ENCODE data around the gene TSC1.

DNA sequence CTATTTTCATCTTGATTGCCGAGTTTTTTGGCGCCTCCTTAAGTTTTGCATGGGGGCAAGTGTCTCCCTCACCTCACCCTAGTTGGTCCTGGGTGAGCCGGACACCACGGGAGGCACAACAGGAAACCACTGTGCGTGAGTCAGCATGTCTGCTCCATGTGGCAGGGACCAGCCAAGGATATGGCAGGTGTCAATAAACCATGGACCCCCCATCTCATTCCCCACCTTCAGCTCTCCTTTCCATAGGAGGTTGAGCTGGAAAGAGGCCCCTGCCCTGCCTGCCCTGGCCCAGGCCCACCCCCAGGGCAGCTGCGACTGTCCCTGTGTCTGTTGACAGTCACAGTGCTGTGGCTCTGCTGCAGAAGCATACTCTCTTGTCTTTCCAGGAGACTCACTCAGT lies 62.6 kb downstream of the TSC1 start:
- TF ChIP-seq, protein P1, sequence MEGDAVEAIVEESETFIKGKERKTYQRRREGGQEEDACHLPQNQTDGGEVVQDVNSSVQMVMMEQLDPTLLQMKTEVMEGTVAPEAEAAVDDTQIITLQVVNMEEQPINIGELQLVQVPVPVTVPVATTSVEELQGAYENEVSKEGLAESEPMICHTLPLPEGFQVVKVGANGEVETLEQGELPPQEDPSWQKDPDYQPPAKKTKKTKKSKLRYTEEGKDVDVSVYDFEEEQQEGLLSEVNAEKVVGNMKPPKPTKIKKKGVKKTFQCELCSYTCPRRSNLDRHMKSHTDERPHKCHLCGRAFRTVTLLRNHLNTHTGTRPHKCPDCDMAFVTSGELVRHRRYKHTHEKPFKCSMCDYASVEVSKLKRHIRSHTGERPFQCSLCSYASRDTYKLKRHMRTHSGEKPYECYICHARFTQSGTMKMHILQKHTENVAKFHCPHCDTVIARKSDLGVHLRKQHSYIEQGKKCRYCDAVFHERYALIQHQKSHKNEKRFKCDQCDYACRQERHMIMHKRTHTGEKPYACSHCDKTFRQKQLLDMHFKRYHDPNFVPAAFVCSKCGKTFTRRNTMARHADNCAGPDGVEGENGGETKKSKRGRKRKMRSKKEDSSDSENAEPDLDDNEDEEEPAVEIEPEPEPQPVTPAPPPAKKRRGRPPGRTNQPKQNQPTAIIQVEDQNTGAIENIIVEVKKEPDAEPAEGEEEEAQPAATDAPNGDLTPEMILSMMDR (conservative IDR thresholded peaks at IDR 0.05; ENCODE audit: low read depth in 2 of 2): no peak
- no peak for TF ChIP-seq EZH2phosphoT487 (IDR thresholded peaks at IDR 0.05; ENCODE audit: unreplicated experiment)
- TF ChIP-seq NANOG (IDR thresholded peaks at IDR 0.05; ENCODE audit: borderline replicate concordance): no peak
- TF ChIP-seq POLR2AphosphoS5 (IDR thresholded peaks at IDR 0.05; ENCODE audit: low read depth): no peak
- TF ChIP-seq EZH2 (IDR thresholded peaks at IDR 0.05; ENCODE audit: low read depth, unreplicated experiment): no peak
- TF ChIP-seq CREB1 (CRISPR knock-in tag; IDR thresholded peaks at IDR 0.05; ENCODE audit: low read depth): no peak
- TF ChIP-seq JUNB (IDR thresholded peaks at IDR 0.05; ENCODE audit: unreplicated experiment): no peak
- TF ChIP-seq, protein P2, sequence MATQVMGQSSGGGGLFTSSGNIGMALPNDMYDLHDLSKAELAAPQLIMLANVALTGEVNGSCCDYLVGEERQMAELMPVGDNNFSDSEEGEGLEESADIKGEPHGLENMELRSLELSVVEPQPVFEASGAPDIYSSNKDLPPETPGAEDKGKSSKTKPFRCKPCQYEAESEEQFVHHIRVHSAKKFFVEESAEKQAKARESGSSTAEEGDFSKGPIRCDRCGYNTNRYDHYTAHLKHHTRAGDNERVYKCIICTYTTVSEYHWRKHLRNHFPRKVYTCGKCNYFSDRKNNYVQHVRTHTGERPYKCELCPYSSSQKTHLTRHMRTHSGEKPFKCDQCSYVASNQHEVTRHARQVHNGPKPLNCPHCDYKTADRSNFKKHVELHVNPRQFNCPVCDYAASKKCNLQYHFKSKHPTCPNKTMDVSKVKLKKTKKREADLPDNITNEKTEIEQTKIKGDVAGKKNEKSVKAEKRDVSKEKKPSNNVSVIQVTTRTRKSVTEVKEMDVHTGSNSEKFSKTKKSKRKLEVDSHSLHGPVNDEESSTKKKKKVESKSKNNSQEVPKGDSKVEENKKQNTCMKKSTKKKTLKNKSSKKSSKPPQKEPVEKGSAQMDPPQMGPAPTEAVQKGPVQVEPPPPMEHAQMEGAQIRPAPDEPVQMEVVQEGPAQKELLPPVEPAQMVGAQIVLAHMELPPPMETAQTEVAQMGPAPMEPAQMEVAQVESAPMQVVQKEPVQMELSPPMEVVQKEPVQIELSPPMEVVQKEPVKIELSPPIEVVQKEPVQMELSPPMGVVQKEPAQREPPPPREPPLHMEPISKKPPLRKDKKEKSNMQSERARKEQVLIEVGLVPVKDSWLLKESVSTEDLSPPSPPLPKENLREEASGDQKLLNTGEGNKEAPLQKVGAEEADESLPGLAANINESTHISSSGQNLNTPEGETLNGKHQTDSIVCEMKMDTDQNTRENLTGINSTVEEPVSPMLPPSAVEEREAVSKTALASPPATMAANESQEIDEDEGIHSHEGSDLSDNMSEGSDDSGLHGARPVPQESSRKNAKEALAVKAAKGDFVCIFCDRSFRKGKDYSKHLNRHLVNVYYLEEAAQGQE (IDR thresholded peaks at IDR 0.05; ENCODE audit: unreplicated experiment): no peak
- TF ChIP-seq STAT1 (IDR thresholded peaks at IDR 0.05; ENCODE audit: unreplicated experiment): no peak
- TF ChIP-seq, protein P3, sequence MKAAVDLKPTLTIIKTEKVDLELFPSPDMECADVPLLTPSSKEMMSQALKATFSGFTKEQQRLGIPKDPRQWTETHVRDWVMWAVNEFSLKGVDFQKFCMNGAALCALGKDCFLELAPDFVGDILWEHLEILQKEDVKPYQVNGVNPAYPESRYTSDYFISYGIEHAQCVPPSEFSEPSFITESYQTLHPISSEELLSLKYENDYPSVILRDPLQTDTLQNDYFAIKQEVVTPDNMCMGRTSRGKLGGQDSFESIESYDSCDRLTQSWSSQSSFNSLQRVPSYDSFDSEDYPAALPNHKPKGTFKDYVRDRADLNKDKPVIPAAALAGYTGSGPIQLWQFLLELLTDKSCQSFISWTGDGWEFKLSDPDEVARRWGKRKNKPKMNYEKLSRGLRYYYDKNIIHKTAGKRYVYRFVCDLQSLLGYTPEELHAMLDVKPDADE (IDR thresholded peaks at IDR 0.05): no peak
- no peak for TF ChIP-seq ZNF114 (CRISPR knock-in tag; IDR thresholded peaks at IDR 0.05)
- TF ChIP-seq ZNF331 (CRISPR knock-in tag; IDR thresholded peaks at IDR 0.05; ENCODE audit: low read depth): no peak
- TF ChIP-seq, protein P4, sequence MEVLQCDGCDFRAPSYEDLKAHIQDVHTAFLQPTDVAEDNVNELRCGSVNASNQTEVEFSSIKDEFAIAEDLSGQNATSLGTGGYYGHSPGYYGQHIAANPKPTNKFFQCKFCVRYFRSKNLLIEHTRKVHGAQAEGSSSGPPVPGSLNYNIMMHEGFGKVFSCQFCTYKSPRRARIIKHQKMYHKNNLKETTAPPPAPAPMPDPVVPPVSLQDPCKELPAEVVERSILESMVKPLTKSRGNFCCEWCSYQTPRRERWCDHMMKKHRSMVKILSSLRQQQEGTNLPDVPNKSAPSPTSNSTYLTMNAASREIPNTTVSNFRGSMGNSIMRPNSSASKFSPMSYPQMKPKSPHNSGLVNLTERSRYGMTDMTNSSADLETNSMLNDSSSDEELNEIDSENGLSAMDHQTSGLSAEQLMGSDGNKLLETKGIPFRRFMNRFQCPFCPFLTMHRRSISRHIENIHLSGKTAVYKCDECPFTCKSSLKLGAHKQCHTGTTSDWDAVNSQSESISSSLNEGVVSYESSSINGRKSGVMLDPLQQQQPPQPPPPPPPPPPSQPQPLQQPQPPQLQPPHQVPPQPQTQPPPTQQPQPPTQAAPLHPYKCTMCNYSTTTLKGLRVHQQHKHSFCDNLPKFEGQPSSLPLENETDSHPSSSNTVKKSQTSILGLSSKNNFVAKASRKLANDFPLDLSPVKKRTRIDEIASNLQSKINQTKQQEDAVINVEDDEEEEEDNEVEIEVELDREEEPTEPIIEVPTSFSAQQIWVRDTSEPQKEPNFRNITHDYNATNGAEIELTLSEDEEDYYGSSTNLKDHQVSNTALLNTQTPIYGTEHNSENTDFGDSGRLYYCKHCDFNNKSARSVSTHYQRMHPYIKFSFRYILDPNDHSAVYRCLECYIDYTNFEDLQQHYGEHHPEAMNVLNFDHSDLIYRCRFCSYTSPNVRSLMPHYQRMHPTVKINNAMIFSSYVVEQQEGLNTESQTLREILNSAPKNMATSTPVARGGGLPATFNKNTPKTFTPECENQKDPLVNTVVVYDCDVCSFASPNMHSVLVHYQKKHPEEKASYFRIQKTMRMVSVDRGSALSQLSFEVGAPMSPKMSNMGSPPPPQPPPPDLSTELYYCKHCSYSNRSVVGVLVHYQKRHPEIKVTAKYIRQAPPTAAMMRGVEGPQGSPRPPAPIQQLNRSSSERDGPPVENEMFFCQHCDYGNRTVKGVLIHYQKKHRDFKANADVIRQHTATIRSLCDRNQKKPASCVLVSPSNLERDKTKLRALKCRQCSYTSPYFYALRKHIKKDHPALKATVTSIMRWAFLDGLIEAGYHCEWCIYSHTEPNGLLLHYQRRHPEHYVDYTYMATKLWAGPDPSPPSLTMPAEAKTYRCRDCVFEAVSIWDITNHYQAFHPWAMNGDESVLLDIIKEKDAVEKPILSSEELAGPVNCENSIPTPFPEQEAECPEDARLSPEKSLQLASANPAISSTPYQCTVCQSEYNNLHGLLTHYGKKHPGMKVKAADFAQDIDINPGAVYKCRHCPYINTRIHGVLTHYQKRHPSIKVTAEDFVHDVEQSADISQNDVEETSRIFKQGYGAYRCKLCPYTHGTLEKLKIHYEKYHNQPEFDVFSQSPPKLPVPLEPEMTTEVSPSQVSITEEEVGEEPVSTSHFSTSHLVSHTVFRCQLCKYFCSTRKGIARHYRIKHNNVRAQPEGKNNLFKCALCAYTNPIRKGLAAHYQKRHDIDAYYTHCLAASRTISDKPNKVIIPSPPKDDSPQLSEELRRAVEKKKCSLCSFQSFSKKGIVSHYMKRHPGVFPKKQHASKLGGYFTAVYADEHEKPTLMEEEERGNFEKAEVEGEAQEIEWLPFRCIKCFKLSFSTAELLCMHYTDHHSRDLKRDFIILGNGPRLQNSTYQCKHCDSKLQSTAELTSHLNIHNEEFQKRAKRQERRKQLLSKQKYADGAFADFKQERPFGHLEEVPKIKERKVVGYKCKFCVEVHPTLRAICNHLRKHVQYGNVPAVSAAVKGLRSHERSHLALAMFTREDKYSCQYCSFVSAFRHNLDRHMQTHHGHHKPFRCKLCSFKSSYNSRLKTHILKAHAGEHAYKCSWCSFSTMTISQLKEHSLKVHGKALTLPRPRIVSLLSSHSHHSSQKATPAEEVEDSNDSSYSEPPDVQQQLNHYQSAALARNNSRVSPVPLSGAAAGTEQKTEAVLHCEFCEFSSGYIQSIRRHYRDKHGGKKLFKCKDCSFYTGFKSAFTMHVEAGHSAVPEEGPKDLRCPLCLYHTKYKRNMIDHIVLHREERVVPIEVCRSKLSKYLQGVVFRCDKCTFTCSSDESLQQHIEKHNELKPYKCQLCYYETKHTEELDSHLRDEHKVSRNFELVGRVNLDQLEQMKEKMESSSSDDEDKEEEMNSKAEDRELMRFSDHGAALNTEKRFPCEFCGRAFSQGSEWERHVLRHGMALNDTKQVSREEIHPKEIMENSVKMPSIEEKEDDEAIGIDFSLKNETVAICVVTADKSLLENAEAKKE (CRISPR knock-in tag; IDR thresholded peaks at IDR 0.05): no peak

Data from GM23338 (cell line).